ENCODE data around the gene RNPS1.

RNPS1 gene

GRCh38 chr16:2233872-2234812 lies 33.8 kb downstream of the RNPS1 start:
- no peak for DNase-seq

GRCh38 chr16:2233046-2233775 lies 34.7 kb downstream of the RNPS1 start:
- no peak for DNase-seq

- DNase-seq, result no peak
Observed at GRCh38 chr16:2232094-2232990, 35.6 kb downstream of the RNPS1 start.

GRCh38 chr16:2231016-2231931 lies 36.7 kb downstream of the RNPS1 start:
- DNase-seq, result no peak

GRCh38 chr16:2230376-2230775 lies 37.5 kb downstream of the RNPS1 start:
- DNase-seq, result no peak

GRCh38 chr16:2229632-2230250 lies 38.2 kb downstream of the RNPS1 start:
- DNase-seq, result no peak

GRCh38 chr16:2229091-2229490 lies 38.8 kb downstream of the RNPS1 start:
- no peak for DNase-seq

- no peak for DNase-seq
Observed at GRCh38 chr16:2228161-2228824, 39.6 kb downstream of the RNPS1 start.

GRCh38 chr16:2226918-2227317 lies 41.0 kb downstream of the RNPS1 start:
- no peak for DNase-seq

GRCh38 chr16:2226245-2226793 lies 41.6 kb downstream of the RNPS1 start:
- no peak for DNase-seq

- DNase-seq, result peak; percentile 12
Observed at GRCh38 chr16:2223942-2224486, 43.9 kb downstream of the RNPS1 start.

GRCh38 chr16:2223221-2223941 lies 44.5 kb downstream of the RNPS1 start, which contains the start of gene E4F1:
Gene E4F1, plus strand, starts transcription at chr16:2223591. Its CDS starts 23 bp downstream, at chr16:2223614.
- peak; percentile 96 for DNase-seq

- no peak for DNase-seq
Observed at GRCh38 chr16:2216330-2216729, 51.6 kb downstream of the RNPS1 start.

GRCh38 chr16:2214719-2214968 lies 53.3 kb downstream of the RNPS1 start, which contains the start of gene PGP:
Gene PGP, minus strand, starts transcription at chr16:2214840. Its CDS starts 63 bp downstream, at chr16:2214777.
- no peak for DNase-seq

- DNase-seq, result no peak
Observed at GRCh38 chr16:2213817-2214718, 53.9 kb downstream of the RNPS1 start.

- no peak for DNase-seq
Observed at GRCh38 chr16:2212362-2213324, 55.3 kb downstream of the RNPS1 start.

- DNase-seq, result no peak
Observed at GRCh38 chr16:2211923-2212347, 56.0 kb downstream of the RNPS1 start.

All from activated T-cell treated with anti-CD3 and anti-CD28 coated beads for 4 hours (primary cell).